Osteoblast (primary cell): ENCODE measurements around the gene HRAS. TPM values are rescaled to one million over a fixed set of nuclear protein-coding genes. Genes with fewer than 3 reads are reported as not detected.
A peak's percentile ranks its signal among the peaks of the same experiment; 100 is the strongest.
"Not testable (repeated sequence)": the region's sequence is repeated elsewhere in the genome, so short reads cannot be mapped to it uniquely, and the experiment has no call there.

Source experiments
- DNase-seq: peaks from one replicate; pipeline ENCODE4 v3.0.0; 2011; ENCODE audit warnings: low spot score, mixed read lengths; ENCODE audit not compliant: insufficient read length; ENCODE audit errors: missing footprints
- H2AFZ ChIP-seq: 2 replicates; pipeline ENCODE4 v1.6.0; 2011; ENCODE audit warnings: mild to moderate bottlenecking, low read length
- H3K27ac ChIP-seq: 2 replicates; pipeline ENCODE4 v1.5.1; 2011; ENCODE audit warnings: mild to moderate bottlenecking, low read depth, low read length, moderate library complexity
- H3K27me3 ChIP-seq: 2 replicates; pipeline ENCODE4 v1.6.0; 2012; ENCODE audit warnings: mild to moderate bottlenecking, control low read depth, inconsistent platforms, low read length, moderate library complexity; ENCODE audit not compliant: insufficient read depth
- H3K36me3 ChIP-seq: 2 replicates; pipeline ENCODE4 v1.5.1; 2011; ENCODE audit warnings: mild to moderate bottlenecking, low read length, control low read depth, moderate library complexity; ENCODE audit not compliant: insufficient read depth
- H3K4me1 ChIP-seq: 2 replicates; pipeline ENCODE4 v1.5.1; 2011; ENCODE audit warnings: mild to moderate bottlenecking, low read length, control low read depth, moderate library complexity; ENCODE audit not compliant: insufficient read depth
- H3K4me2 ChIP-seq: 2 replicates; pipeline ENCODE4 v1.6.0; 2011; ENCODE audit warnings: mild to moderate bottlenecking, low read length; ENCODE audit not compliant: insufficient read depth
- H3K4me3 ChIP-seq: fragments of 200-600 bp; sonication (generic); 3 replicates; pipeline ENCODE4 v1.5.1; 2012; ENCODE audit warnings: mild to moderate bottlenecking, low read length, inconsistent platforms; ENCODE audit not compliant: insufficient read depth
- H3K79me2 ChIP-seq: 2 replicates; pipeline ENCODE4 v1.6.0; 2012; ENCODE audit warnings: mild to moderate bottlenecking, low read length, control low read depth, inconsistent platforms; ENCODE audit not compliant: insufficient read depth
- H3K9me3 ChIP-seq: 2 replicates; pipeline ENCODE4 v1.5.1; 2011; ENCODE audit warnings: low read depth, low read length, control low read depth
- H4K20me1 ChIP-seq: 2 replicates; pipeline ENCODE4 v1.6.0; 2012; ENCODE audit warnings: mild to moderate bottlenecking, low read length, control low read depth; ENCODE audit not compliant: insufficient read depth
- CTCF ChIP-seq: IDR thresholded peaks from 2 replicates; pipeline ENCODE4 v1.5.1; 2011; ENCODE audit warnings: mild to moderate bottlenecking, low read depth, low read length, moderate library complexity; ENCODE audit errors: extremely low read depth
- total RNA-seq: library from RNA; depleted of rRNA; stranded (reverse); fragments of >200 nt; gene quantifications from 2 replicates; pipeline ENCODE4 v1.2.3, GENCODE V29; 2012

Gene HRAS
- total RNA-seq, 1 donor, result 28.6 TPM

GRCh38 chr11:574632-575312, 39.4 kb upstream of the HRAS start:
- H3K4me2 ChIP-seq, result peak overlapping the region; percentile 86
- H3K4me1 ChIP-seq, result peaks cover 12% of the 10 kb centered on the region
- peak; percentile 90 for DNase-seq
- H3K27me3 ChIP-seq, result peaks cover 6% of the 10 kb centered on the region
- no peak for TF ChIP-seq CTCF
- peaks cover 29% of the 10 kb centered on the region for H4K20me1 ChIP-seq
- H3K36me3 ChIP-seq, result no peaks in the 10 kb centered on the region
- no peak overlapping the region for H3K27ac ChIP-seq
- peak overlapping the region; percentile 74 for H3K4me3 ChIP-seq
- no peaks in the 10 kb centered on the region for H3K9me3 ChIP-seq
- H2AFZ ChIP-seq, result no peak overlapping the region
- H3K79me2 ChIP-seq, result peaks cover 31% of the 10 kb centered on the region

- not testable (repeated sequence) for H3K36me3 ChIP-seq, H3K4me2 ChIP-seq, H3K4me3 ChIP-seq, H3K27ac ChIP-seq, DNase-seq, H2AFZ ChIP-seq, H3K9me3 ChIP-seq
- Histone ChIP-seq H3K27me3 (peaks cover 13% of the 10 kb centered on the region), H3K79me2 (peaks cover 24% of the 10 kb centered on the region), H3K4me1 (peaks cover 12% of the 10 kb centered on the region), H4K20me1 (peaks cover 23% of the 10 kb centered on the region)
Observed at GRCh38 chr11:574031-574570, 38.7 kb upstream of the HRAS start.

- Histone ChIP-seq H3K27ac (no peak overlapping the region), H3K36me3 (no peaks in the 10 kb centered on the region), H3K4me3 (no peak overlapping the region), H3K9me3 (no peaks in the 10 kb centered on the region), H3K4me1 (peaks cover 11% of the 10 kb centered on the region), H4K20me1 (peaks cover 15% of the 10 kb centered on the region), H3K4me2 (no peak overlapping the region), H3K27me3 (peaks cover 14% of the 10 kb centered on the region), H2AFZ (no peak overlapping the region), H3K79me2 (peaks cover 16% of the 10 kb centered on the region)
- no peak for TF ChIP-seq CTCF
- peak; percentile 77 for DNase-seq
Observed at GRCh38 chr11:573146-573759, 37.9 kb upstream of the HRAS start.

- no peak overlapping the region for H3K4me3 ChIP-seq
- H3K27ac ChIP-seq, result no peak overlapping the region
- H3K4me2 ChIP-seq, result no peak overlapping the region
- peaks cover 20% of the 10 kb centered on the region for H3K27me3 ChIP-seq
- H3K36me3 ChIP-seq, result no peaks in the 10 kb centered on the region
- peaks cover 2% of the 10 kb centered on the region for H3K4me1 ChIP-seq
- peaks cover 2% of the 10 kb centered on the region for H4K20me1 ChIP-seq
- TF ChIP-seq CTCF, result no peak
- H3K9me3 ChIP-seq, result no peaks in the 10 kb centered on the region
- DNase-seq, result no peak
- no peak overlapping the region for H2AFZ ChIP-seq
- peaks cover under 1% of the 10 kb centered on the region for H3K79me2 ChIP-seq
Observed at GRCh38 chr11:571802-572185, 36.4 kb upstream of the HRAS start.
